B cell (primary cell): ENCODE results near the gene SIAH3. TPM values are rescaled to one million over a fixed set of nuclear protein-coding genes. Genes with fewer than 3 reads are reported as not detected.

ENCODE experiments used
- ATAC-seq: fragments of 200-7000 bp; cut with Tn5 transposase; one replicate; pipeline ENCODE4 v1.10.0; 2021; ENCODE audit warnings: low read depth, mild to moderate bottlenecking, moderate number of reproducible peaks, moderate library complexity
- CTCF ChIA-PET: fragments of 350-600 bp; sonication (Branson Sonifier 250); formaldehyde crosslinking; loops from one replicate; lab custom pipeline; 2021; ENCODE audit warnings: antibody characterized with exemption, inconsistent platforms; lab: Charles Lee
- POLR2A ChIA-PET: fragments of 350-600 bp; sonication (Branson Sonifier 250); formaldehyde crosslinking; loops from one replicate; lab custom pipeline; 2021; ENCODE audit warnings: antibody characterized with exemption; lab: Charles Lee
- DNase-seq: peaks from one replicate; pipeline ENCODE4 v3.0.0; 2013
- H2AFZ ChIP-seq: 2 replicates; pipeline ENCODE4 v1.6.1; 2012; ENCODE audit warnings: mild to moderate bottlenecking, low read depth, low read length; ENCODE audit not compliant: insufficient read depth, poor library complexity, severe bottlenecking
- H3K27ac ChIP-seq, 2 donors: 1 replicate in 1 of 2; 2 replicates in 1 of 2; pipeline ENCODE4 v1.5.1; 2012 to 2013; ENCODE audit warnings: low read length in 2 of 2, mild to moderate bottlenecking in 2 of 2, moderate library complexity in 1 of 2
- H3K27me3 ChIP-seq, 4 experiments: fragments of 200-600 bp in 1 of 4; sonication (generic) in 1 of 4; replicated peaks in 1 of 4; 1 replicate in 2 of 4; 2 replicates in 2 of 4; pipeline versions ENCODE4 v1.6.1 to v1.7.0; 2013 to 2016; ENCODE audit warnings: low read length in 3 of 4, mild to moderate bottlenecking in 2 of 4, mixed read lengths in 1 of 4, moderate library complexity in 1 of 4; ENCODE audit not compliant: insufficient read depth in 4 of 4, control insufficient read depth in 3 of 4; ENCODE audit errors: control extremely low read depth in 1 of 4
- H3K36me3 ChIP-seq, 2 experiments: replicated peaks in 1 of 2; 1 replicate in 1 of 2; 2 replicates in 1 of 2; pipeline versions ENCODE4 v1.6.1 to v1.7.1; 2013; ENCODE audit warnings: low read length in 1 of 2; ENCODE audit not compliant: insufficient read depth in 2 of 2, control insufficient read depth in 1 of 2; ENCODE audit errors: control extremely low read depth in 1 of 2, extremely low read depth in 1 of 2
- H3K4me1 ChIP-seq, 2 donors: fragments of 200-600 bp in 1 of 2; sonication (generic) in 1 of 2; 1 replicate in 1 of 2; 2 replicates in 1 of 2; pipeline versions ENCODE4 v1.5.1 to v1.6.1; 2013 to 2017; ENCODE audit warnings: low read length in 2 of 2; ENCODE audit not compliant: control insufficient read depth in 2 of 2, insufficient read depth in 2 of 2
- H3K4me2 ChIP-seq: replicated peaks from 2 replicates; pipeline ENCODE3; 2012; ENCODE audit warnings: mild to moderate bottlenecking, low read depth, low read length; ENCODE audit not compliant: poor library complexity, severe bottlenecking
- H3K4me3 ChIP-seq, 5 experiments: fragments of 200-600 bp in 1 of 5; sonication (generic) in 1 of 5; 1 replicate in 3 of 5; 2 replicates in 2 of 5; pipeline versions ENCODE4 v1.5.1 to v1.7.0; 2011 to 2016; ENCODE audit warnings: low read length in 4 of 5, mild to moderate bottlenecking in 4 of 5, low read depth in 2 of 5, control low read depth in 1 of 5, moderate library complexity in 1 of 5; ENCODE audit not compliant: insufficient read depth in 1 of 5; ENCODE audit errors: control extremely low read depth in 1 of 5, extremely low read depth in 1 of 5
- H3K79me2 ChIP-seq: fragments of 200-600 bp; sonication (generic); one replicate; pipeline ENCODE4 v1.6.0; 2016; ENCODE audit warnings: low read length; ENCODE audit not compliant: control insufficient read depth, insufficient read depth
- H3K9ac ChIP-seq: fragments of 200-600 bp; sonication (generic); 2 replicates; pipeline ENCODE4 v1.6.1; 2017; ENCODE audit warnings: mild to moderate bottlenecking, low read length, moderate library complexity
- H3K9me3 ChIP-seq, 3 donors: one replicate each; pipeline versions ENCODE4 v1.6.1 to v1.7.1; 2013; ENCODE audit warnings: low read length in 2 of 3; ENCODE audit not compliant: control insufficient read depth in 2 of 3, insufficient read depth in 1 of 3; ENCODE audit errors: control extremely low read depth in 1 of 3
- H4K20me1 ChIP-seq: 2 replicates; pipeline ENCODE4 v1.6.0; 2012; ENCODE audit warnings: mild to moderate bottlenecking, low read length; ENCODE audit not compliant: insufficient read depth, control insufficient read depth, poor library complexity, severe bottlenecking
- H3K27ac Mint-ChIP-seq: one replicate; pipeline ENCODE4 v1.8.0; 2021; ENCODE audit warnings: mixed read lengths
- H3K27me3 Mint-ChIP-seq: one replicate; pipeline ENCODE4 v1.8.0; 2021; ENCODE audit warnings: mixed read lengths
- H3K4me1 Mint-ChIP-seq: one replicate; pipeline ENCODE4 v1.8.0; 2021; ENCODE audit warnings: mixed read lengths
- H3K4me3 Mint-ChIP-seq: one replicate; pipeline ENCODE4 v1.8.0; 2021; ENCODE audit warnings: mixed read lengths
- H3K9me3 Mint-ChIP-seq: one replicate; pipeline ENCODE4 v1.8.0; 2022; ENCODE audit warnings: mixed read lengths; ENCODE audit not compliant: insufficient read depth
- EZH2 ChIP-seq: IDR thresholded peaks from 2 replicates; pipeline ENCODE4 v1.6.1; 2012; ENCODE audit warnings: borderline replicate concordance, low read depth, mild to moderate bottlenecking, moderate library complexity, low read length; ENCODE audit not compliant: insufficient read depth, poor library complexity, severe bottlenecking
- WGBS: methylation state at CpG from one replicate; pipeline ENCODE4 v1.1.5; 2013; ENCODE audit warnings: missing lambda C conversion rate; ENCODE audit not compliant: insufficient coverage; 5-methylcytosine and 5-hydroxymethylcytosine counted together
- intact Hi-C: fragments of 100-400 bp; cut with micrococcal nuclease; formaldehyde crosslinking; loops from one replicate; pipeline ENCODE4 v1.10.0; 2022
- polyA plus RNA-seq: library from polyadenylated mRNA; depleted of rRNA; stranded (reverse); fragments of >200 nt; gene quantifications from 2 replicates; pipeline ENCODE4 v1.2.3, GENCODE V29; 2012
- total RNA-seq, 2 donors: library from RNA; stranded (reverse); fragments of 120-200 nt in 1 of 2; gene quantifications; 1 replicate in 1 of 2; 2 replicates in 1 of 2; pipeline versions ENCODE4 v1.2.3 to v1.2.4, GENCODE V29; 2013 to 2022
- TF ChIP-seq, protein P1 (sequence below): fragments of 200-600 bp; IDR thresholded peaks from one replicate; pipeline ENCODE4 v1.8.0; 2022; ENCODE audit warnings: antibody characterized with exemption, mild to moderate bottlenecking

SIAH3 gene
- total and polyA plus RNA-seq, 2 donors (not counting 1 experiment from before 2014, with no cell fraction given) = not detected

DNA sequence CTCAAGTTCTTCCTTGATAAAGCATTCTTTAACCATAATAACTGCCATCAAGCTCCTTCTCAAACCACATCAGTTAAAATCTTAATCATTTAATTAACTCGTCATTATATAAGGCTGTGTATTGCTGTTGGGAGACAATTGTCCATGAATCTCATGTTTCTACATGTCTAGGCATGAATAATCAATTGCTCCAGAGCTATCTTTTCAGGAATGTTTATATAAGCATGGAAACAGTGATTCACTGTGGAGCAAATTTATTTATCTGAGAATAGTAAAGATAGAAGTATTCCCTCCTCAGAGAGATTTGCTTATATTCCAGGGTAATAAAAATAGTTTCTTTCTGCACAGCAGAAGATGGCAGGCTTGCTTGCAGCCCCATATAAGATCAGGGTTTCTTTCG lies 78.3 kb downstream of the SIAH3 start:
- H3K4me2 ChIP-seq = no peak overlapping the region
- intact Hi-C loops = no loop called here
- no peaks in the 10 kb centered on the region for H3K4me1 ChIP-seq
- no peak overlapping the region for H3K4me3 ChIP-seq
- H3K79me2 ChIP-seq = no peaks in the 10 kb centered on the region
- ATAC-seq (no peak), DNase-seq (no peak)
- no peak overlapping the region for H3K4me3 Mint-ChIP-seq
- H3K9ac ChIP-seq = no peak overlapping the region
- H3K4me1 Mint-ChIP-seq = no peaks in the 10 kb centered on the region
- H3K27me3 Mint-ChIP-seq = peaks cover 4% of the 10 kb centered on the region
- H3K27ac Mint-ChIP-seq = no peak overlapping the region
- H3K27me3 ChIP-seq = no peaks in the 10 kb centered on the region
- CTCF ChIA-PET = no interaction called here
- H2AFZ ChIP-seq = no peak overlapping the region
- POLR2A ChIA-PET = no interaction called here
- no peaks in the 10 kb centered on the region for H3K9me3 Mint-ChIP-seq
- no peak for TF ChIP-seq EZH2
- TF ChIP-seq, protein P1, sequence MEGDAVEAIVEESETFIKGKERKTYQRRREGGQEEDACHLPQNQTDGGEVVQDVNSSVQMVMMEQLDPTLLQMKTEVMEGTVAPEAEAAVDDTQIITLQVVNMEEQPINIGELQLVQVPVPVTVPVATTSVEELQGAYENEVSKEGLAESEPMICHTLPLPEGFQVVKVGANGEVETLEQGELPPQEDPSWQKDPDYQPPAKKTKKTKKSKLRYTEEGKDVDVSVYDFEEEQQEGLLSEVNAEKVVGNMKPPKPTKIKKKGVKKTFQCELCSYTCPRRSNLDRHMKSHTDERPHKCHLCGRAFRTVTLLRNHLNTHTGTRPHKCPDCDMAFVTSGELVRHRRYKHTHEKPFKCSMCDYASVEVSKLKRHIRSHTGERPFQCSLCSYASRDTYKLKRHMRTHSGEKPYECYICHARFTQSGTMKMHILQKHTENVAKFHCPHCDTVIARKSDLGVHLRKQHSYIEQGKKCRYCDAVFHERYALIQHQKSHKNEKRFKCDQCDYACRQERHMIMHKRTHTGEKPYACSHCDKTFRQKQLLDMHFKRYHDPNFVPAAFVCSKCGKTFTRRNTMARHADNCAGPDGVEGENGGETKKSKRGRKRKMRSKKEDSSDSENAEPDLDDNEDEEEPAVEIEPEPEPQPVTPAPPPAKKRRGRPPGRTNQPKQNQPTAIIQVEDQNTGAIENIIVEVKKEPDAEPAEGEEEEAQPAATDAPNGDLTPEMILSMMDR = no peak
- WGBS = 100% methylated on average over 1 of the region's 2 CpGs
- H3K36me3 ChIP-seq = no peaks in the 10 kb centered on the region
- H4K20me1 ChIP-seq = no peaks in the 10 kb centered on the region
- no peaks in the 10 kb centered on the region for H3K9me3 ChIP-seq
- no peak overlapping the region for H3K27ac ChIP-seq

DNA sequence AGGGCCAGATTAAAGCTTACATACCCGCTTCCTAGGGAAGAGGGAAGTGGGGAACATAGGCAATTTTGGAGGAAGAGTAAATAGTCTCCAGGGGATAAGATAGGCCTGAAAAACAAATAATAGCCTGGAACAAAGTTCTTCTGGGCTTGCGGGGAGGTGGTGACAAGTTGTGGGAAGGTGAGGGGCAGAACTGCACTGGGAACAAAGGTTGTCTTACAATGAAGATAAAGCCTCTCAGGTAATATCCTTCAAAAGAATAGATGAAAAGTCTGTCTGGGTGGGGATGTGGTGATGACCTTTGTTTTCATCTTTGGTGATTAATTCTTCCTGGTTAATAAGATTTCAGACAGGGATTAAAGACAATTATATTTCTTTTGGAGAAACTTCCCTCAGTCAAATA lies 80.7 kb downstream of the SIAH3 start:
- ATAC-seq (no peak), DNase-seq (no peak)
- Mint-ChIP-seq H3K4me3 (no peak overlapping the region), H3K27ac (no peak overlapping the region), H3K27me3 (peaks cover 6% of the 10 kb centered on the region), H3K9me3 (no peaks in the 10 kb centered on the region), H3K4me1 (no peaks in the 10 kb centered on the region)
- Histone ChIP-seq H3K9ac (no peak overlapping the region), H2AFZ (no peak overlapping the region), H4K20me1 (no peaks in the 10 kb centered on the region), H3K36me3 (no peaks in the 10 kb centered on the region), H3K79me2 (no peaks in the 10 kb centered on the region), H3K27me3 (no peaks in the 10 kb centered on the region), H3K4me3 (no peak overlapping the region), H3K4me2 (no peak overlapping the region), H3K27ac (no peak overlapping the region), H3K4me1 (no peaks in the 10 kb centered on the region), H3K9me3 (no peaks in the 10 kb centered on the region)
- 100% methylated on average over 1 of the region's 2 CpGs for WGBS
- intact Hi-C loops = no loop called here
- TF ChIP-seq, protein P1 = no peak
- ChIA-PET CTCF (no interaction called here), POLR2A (no interaction called here)
